Mesothelial cell of epicardium (in vitro differentiated cells): ENCODE measurements around the gene TNFRSF1B. TPM values are rescaled to one million over a fixed set of nuclear protein-coding genes. Genes with fewer than 3 reads are reported as not detected.

ENCODE experiments used
- DNase-seq, 2 experiments: peaks; one replicate each; pipeline ENCODE4 v3.0.0; 2021; ENCODE audit warnings: low spot score in 2 of 2; ENCODE audit not compliant: unreplicated experiment in 2 of 2
- H3K27ac Mint-ChIP-seq: 2 replicates; pipeline ENCODE4 v1.8.0; 2021; ENCODE audit warnings: mixed read lengths
- H3K27me3 Mint-ChIP-seq: 2 replicates; pipeline ENCODE4 v1.8.0; 2021; ENCODE audit warnings: low read depth, mixed read lengths
- H3K36me3 Mint-ChIP-seq: 2 replicates; pipeline ENCODE4 v1.8.0; 2021; ENCODE audit warnings: mixed read lengths
- H3K4me1 Mint-ChIP-seq: 2 replicates; pipeline ENCODE4 v1.8.0; 2021; ENCODE audit warnings: mixed read lengths
- H3K4me3 Mint-ChIP-seq: 2 replicates; pipeline ENCODE4 v1.8.0; 2021; ENCODE audit warnings: mild to moderate bottlenecking, moderate library complexity, mixed read lengths
- H3K9me3 Mint-ChIP-seq: 2 replicates; pipeline ENCODE4 v1.8.0; 2021; ENCODE audit warnings: mixed read lengths
- CTCF ChIP-seq: fragments of 200-600 bp; sonication (generic); IDR thresholded peaks from one replicate; pipeline ENCODE4 v1.5.0; 2021; ENCODE audit warnings: antibody characterized with exemption; ENCODE audit not compliant: unreplicated experiment
- total RNA-seq: library from RNA; stranded (reverse); gene quantifications from 3 replicates; pipeline ENCODE4 v1.2.1, GENCODE V29; 2021

TNFRSF1B gene
- total RNA-seq, 1 donor from 2014 or later: 2.9 TPM

- H3K27ac Mint-ChIP-seq: no peak overlapping the region
- peaks cover 15% of the 10 kb centered on the region for H3K4me1 Mint-ChIP-seq
- H3K27me3 Mint-ChIP-seq: no peaks in the 10 kb centered on the region
- no peaks in the 10 kb centered on the region for H3K36me3 Mint-ChIP-seq
- no peaks in the 10 kb centered on the region for H3K9me3 Mint-ChIP-seq
- H3K4me3 Mint-ChIP-seq: no peak overlapping the region
- TF ChIP-seq CTCF: no peak
- no peak for DNase-seq
Measured at GRCh38 chr1:12204754-12205658, 38.2 kb downstream of the TNFRSF1B start.

GRCh38 chr1:12206238-12206637 is 39.4 kb downstream of the TNFRSF1B start:
- no peaks in the 10 kb centered on the region for H3K36me3 Mint-ChIP-seq
- H3K27ac Mint-ChIP-seq: no peak overlapping the region
- peaks cover under 1% of the 10 kb centered on the region for H3K27me3 Mint-ChIP-seq
- DNase-seq: no peak
- no peaks in the 10 kb centered on the region for H3K9me3 Mint-ChIP-seq
- TF ChIP-seq CTCF: no peak
- no peak overlapping the region for H3K4me3 Mint-ChIP-seq
- peaks cover 15% of the 10 kb centered on the region for H3K4me1 Mint-ChIP-seq

GRCh38 chr1:12206792-12207424 is 40.1 kb downstream of the TNFRSF1B start:
- TF ChIP-seq CTCF: no peak
- peaks cover 2% of the 10 kb centered on the region for H3K27me3 Mint-ChIP-seq

GRCh38 chr1:12208271-12208670 is 41.5 kb downstream of the TNFRSF1B start:
- H3K4me3 Mint-ChIP-seq: no peak overlapping the region

More at GRCh38 chr1:12206792-12207424, 40.1 kb downstream of the TNFRSF1B start:
- no peaks in the 10 kb centered on the region for H3K9me3 Mint-ChIP-seq
- H3K27ac Mint-ChIP-seq: no peak overlapping the region
- H3K4me3 Mint-ChIP-seq: no peak overlapping the region
- peaks cover 15% of the 10 kb centered on the region for H3K4me1 Mint-ChIP-seq
- H3K36me3 Mint-ChIP-seq: no peaks in the 10 kb centered on the region
- no peak for DNase-seq

More at GRCh38 chr1:12208271-12208670, 41.5 kb downstream of the TNFRSF1B start:
- peak overlapping the region; percentile 41 for H3K27ac Mint-ChIP-seq
- H3K9me3 Mint-ChIP-seq: no peaks in the 10 kb centered on the region
- no peak for DNase-seq
- no peaks in the 10 kb centered on the region for H3K36me3 Mint-ChIP-seq
- peaks cover 3% of the 10 kb centered on the region for H3K27me3 Mint-ChIP-seq
- TF ChIP-seq CTCF: no peak
- peaks cover 15% of the 10 kb centered on the region for H3K4me1 Mint-ChIP-seq
